Muscle layer of duodenum (tissue), 2 donors: Measurements from ENCODE around the gene RWDD2A.
A peak's percentile ranks its signal among the peaks of the same experiment; 100 is the strongest.
"Not testable (repeated sequence)": the region's sequence is repeated elsewhere in the genome, so short reads cannot be mapped to it uniquely, and the experiment has no call there.

Source experiments
- H3K27ac ChIP-seq: one replicate; pipeline ENCODE4 v1.7.0; 2013; ENCODE audit warnings: mild to moderate bottlenecking, low read length
- H3K27me3 ChIP-seq: one replicate; pipeline ENCODE4 v1.7.0; 2013; ENCODE audit warnings: low read depth, mild to moderate bottlenecking, control low read depth, low read length
- H3K36me3 ChIP-seq, 2 donors: one replicate each; pipeline ENCODE4 v1.7.0; 2013; ENCODE audit warnings: low read length in 2 of 2, control low read depth in 1 of 2, mild to moderate bottlenecking in 1 of 2; ENCODE audit not compliant: insufficient read depth in 2 of 2, control insufficient read depth in 1 of 2
- H3K4me1 ChIP-seq, 2 donors: one replicate each; pipeline ENCODE4 v1.7.0; 2013; ENCODE audit warnings: low read length in 2 of 2, mild to moderate bottlenecking in 2 of 2, control low read depth in 1 of 2, moderate library complexity in 1 of 2; ENCODE audit not compliant: insufficient read depth in 2 of 2, control insufficient read depth in 1 of 2
- H3K4me3 ChIP-seq, 2 donors: one replicate each; pipeline ENCODE4 v1.7.0; 2013; ENCODE audit warnings: low read length in 2 of 2, low read depth in 1 of 2, mild to moderate bottlenecking in 1 of 2
- H3K9me3 ChIP-seq, 2 donors: one replicate each; pipeline ENCODE4 v1.7.0; 2013; ENCODE audit warnings: low read length in 2 of 2, control low read depth in 1 of 2, mild to moderate bottlenecking in 1 of 2; ENCODE audit not compliant: control insufficient read depth in 1 of 2
- donor health status: healthy.

RWDD2A gene

DNA sequence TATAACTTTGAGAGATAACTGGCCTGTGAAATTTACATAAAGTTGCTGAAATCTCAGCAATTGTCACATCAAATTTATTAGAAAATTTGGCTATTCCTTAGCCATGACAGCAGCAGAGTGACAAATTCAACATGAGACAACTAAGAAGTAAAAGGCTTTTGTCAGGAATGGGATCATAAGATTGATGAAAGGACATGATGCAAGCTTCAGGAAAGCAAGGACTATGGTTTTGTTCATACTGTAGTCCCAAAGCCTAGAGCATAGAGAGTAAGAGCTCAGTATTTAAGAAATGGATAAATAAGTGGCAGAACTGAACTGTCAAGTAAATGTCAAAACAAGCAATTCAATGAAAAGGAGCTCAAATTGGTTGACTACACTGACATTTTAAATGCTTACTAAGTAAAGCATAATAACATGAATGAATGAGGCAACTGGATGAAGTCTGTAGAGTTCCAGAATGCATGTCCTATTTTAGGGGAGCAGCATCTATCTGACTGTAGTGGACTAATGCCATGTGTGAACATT is 12.7 kb upstream of the RWDD2A start:
- Histone ChIP-seq H3K27me3 (no peaks in the 10 kb centered on the region), H3K4me3 (no peak overlapping the region), H3K36me3 (peaks cover 37 to 52% of the 10 kb centered on the region in 2 donors), H3K4me1 (no peaks in the 10 kb centered on the region), H3K9me3 (no peaks in the 10 kb centered on the region), H3K27ac (no peak overlapping the region)

GRCh38 chr6:83182114-83182513 is 11.0 kb upstream of the RWDD2A start:
- no peaks in the 10 kb centered on the region for H3K9me3 ChIP-seq
- H3K4me1 ChIP-seq: no peaks in the 10 kb centered on the region
- no peaks in the 10 kb centered on the region for H3K27me3 ChIP-seq
- H3K36me3 ChIP-seq: peaks cover 44 to 57% of the 10 kb centered on the region in 2 donors
- no peak overlapping the region for H3K4me3 ChIP-seq
- H3K27ac ChIP-seq: no peak overlapping the region

DNA sequence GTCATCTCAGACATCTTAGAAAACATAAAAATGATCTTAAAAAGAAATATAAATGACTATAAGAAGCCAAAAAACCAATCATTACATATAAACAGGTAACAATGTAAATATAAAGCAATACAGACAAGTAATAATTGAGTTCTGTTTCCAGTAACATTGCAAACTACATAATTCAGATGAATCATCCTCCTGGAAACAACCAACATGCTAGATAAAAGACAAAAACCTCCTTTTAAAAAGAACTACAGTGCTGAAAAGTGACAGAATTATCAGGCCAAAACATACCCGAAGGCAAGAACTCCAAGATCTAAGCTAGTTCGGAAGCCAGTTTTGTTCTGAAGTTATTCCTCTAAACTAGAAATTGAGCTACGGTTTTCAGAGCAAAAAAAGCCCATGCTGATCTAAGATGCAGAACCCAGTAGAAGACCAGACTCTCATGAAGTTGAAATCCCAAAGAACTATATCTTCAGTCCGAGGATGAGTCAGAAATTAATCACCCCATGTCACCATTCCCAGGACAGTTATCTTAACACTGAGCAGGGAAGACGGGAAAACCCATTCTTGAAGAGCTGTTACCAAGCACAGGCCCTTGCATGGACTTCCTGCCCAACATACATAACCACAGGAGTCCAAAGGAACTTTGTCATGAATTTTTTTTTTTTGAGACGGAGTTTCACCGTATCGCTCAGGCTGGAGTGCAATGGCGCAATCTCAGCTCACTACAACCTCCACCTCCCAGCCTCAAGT is 9.9 kb upstream of the RWDD2A start:
- Histone ChIP-seq H3K4me3 (no peak overlapping the region), H3K27ac (no peak overlapping the region), H3K9me3 (no peaks in the 10 kb centered on the region), H3K36me3 (peaks cover 45 to 53% of the 10 kb centered on the region in 2 donors), H3K4me1 (no peaks in the 10 kb centered on the region), H3K27me3 (no peaks in the 10 kb centered on the region)

GRCh38 chr6:83185096-83185495 is 8.1 kb upstream of the RWDD2A start:
- Histone ChIP-seq H3K27me3 (no peaks in the 10 kb centered on the region), H3K9me3 (no peaks in the 10 kb centered on the region), H3K36me3 (peaks cover 46 to 50% of the 10 kb centered on the region in 2 donors), H3K4me3 (no peak overlapping the region), H3K4me1 (no peaks in the 10 kb centered on the region), H3K27ac (no peak overlapping the region)

DNA sequence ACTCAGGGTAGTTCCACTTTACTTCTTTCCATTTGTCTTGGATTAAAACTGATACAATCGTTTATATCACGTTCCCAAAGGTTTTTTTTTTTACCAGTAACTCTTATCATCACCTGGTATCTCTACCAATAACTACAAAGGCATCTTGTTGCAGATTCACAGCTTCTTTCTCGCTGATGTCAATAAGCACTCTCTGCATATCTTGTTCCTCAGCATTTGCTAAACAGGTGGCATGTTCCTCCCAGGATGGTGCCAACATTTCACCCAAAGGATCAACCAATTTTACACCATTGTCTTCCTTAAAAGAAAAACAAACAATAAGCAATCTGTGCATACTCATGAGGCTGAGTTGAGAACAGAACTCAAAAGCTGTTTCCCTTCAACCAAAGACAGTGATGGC is 4.7 kb upstream of the RWDD2A start:
- Histone ChIP-seq H3K36me3 (peaks cover 22 to 31% of the 10 kb centered on the region in 2 donors), H3K27me3 (no peaks in the 10 kb centered on the region)

DNA sequence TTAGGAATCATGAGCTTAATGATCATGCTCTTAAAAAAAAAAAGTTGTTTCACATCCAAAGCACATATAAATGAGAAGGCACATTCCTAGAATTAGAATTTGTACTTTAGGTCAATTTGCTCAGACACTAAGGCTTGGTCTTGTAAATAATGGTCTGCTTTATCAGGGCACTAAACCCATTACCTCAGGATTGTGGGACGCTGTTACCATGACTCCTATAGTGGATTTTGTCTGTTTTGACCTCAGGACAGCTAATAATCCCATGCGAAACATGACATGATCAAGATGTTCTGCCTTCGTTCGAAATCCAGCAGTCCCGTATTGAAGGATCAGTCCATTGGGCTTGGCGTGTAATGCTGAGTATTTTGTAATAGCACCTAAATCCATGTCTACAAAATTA is 2.5 kb upstream of the RWDD2A start:
- no peak overlapping the region for H3K27ac ChIP-seq
- H3K4me3 ChIP-seq: no peak overlapping the region
- peaks cover 13 to 16% of the 10 kb centered on the region in 2 donors for H3K36me3 ChIP-seq
- no peaks in the 10 kb centered on the region for H3K9me3 ChIP-seq
- H3K27me3 ChIP-seq: no peaks in the 10 kb centered on the region
- peaks cover 8 to 18% of the 10 kb centered on the region in 2 donors for H3K4me1 ChIP-seq

More for the DNA sequence above, 4.7 kb upstream of the RWDD2A start:
- Histone ChIP-seq H3K9me3 (no peaks in the 10 kb centered on the region), H3K4me1 (peaks cover 0 to 13% of the 10 kb centered on the region in 2 donors), H3K27ac (no peak overlapping the region), H3K4me3 (no peak overlapping the region)

- H3K36me3 ChIP-seq, H3K27ac ChIP-seq, H3K27me3 ChIP-seq, H3K9me3 ChIP-seq: not testable (repeated sequence)
- Histone ChIP-seq H3K4me1 (peaks cover 8 to 18% of the 10 kb centered on the region in 2 donors), H3K4me3 (peak overlapping the region; percentile 77 to 96)
Measured at GRCh38 chr6:83191974-83192373, 1.2 kb upstream of the RWDD2A start.

GRCh38 chr6:83192456-83192855 is 701 bp upstream of the RWDD2A start:
- Histone ChIP-seq H3K9me3 (no peaks in the 10 kb centered on the region), H3K36me3 (peaks cover 5 to 9% of the 10 kb centered on the region in 2 donors), H3K27ac (peak overlapping the region; percentile 64), H3K4me3 (peak overlapping the region; percentile 77 to 96), H3K4me1 (peaks cover 8 to 18% of the 10 kb centered on the region in 2 donors), H3K27me3 (no peaks in the 10 kb centered on the region)

- H3K9me3 ChIP-seq: no peaks in the 10 kb centered on the region
- H3K36me3 ChIP-seq: peaks cover 0 to 5% of the 10 kb centered on the region in 2 donors
- H3K4me1 ChIP-seq: peaks cover 8 to 18% of the 10 kb centered on the region in 2 donors
- H3K27ac ChIP-seq: peak overlapping the region; percentile 64
- peak overlapping the region; percentile 77 to 96 for H3K4me3 ChIP-seq
- no peaks in the 10 kb centered on the region for H3K27me3 ChIP-seq
Measured at GRCh38 chr6:83193747-83194566, 800 bp downstream of the RWDD2A start.

GRCh38 chr6:83198486-83199172 is 5.5 kb downstream of the RWDD2A start:
- peaks cover 5 to 8% of the 10 kb centered on the region in 2 donors for H3K4me1 ChIP-seq

More at GRCh38 chr6:83198486-83199172, 5.5 kb downstream of the RWDD2A start:
- Histone ChIP-seq H3K4me3 (no peak overlapping the region), H3K36me3 (no peaks in the 10 kb centered on the region), H3K27ac (no peak overlapping the region), H3K27me3 (no peaks in the 10 kb centered on the region), H3K9me3 (no peaks in the 10 kb centered on the region)
